Measurements from ENCODE around the gene DMD.

GRCh38 chrX:32804034-32804433 lies 407.3 kb downstream of the DMD start:
- no peak for TF ChIP-seq POLR2AphosphoS5 (IDR thresholded peaks at IDR 0.05)
- TF ChIP-seq RAD21 (conservative IDR thresholded peaks at IDR 0.05), result no peak
- no peak for TF ChIP-seq CTCF (IDR thresholded peaks at IDR 0.05; ENCODE audit: poor library complexity, severe bottlenecking)
- no peak for TF ChIP-seq MXI1 (conservative IDR thresholded peaks at IDR 0.05; ENCODE audit: poor library complexity, severe bottlenecking)
- TF ChIP-seq EZH2 (IDR thresholded peaks at IDR 0.05; ENCODE audit: borderline replicate concordance, insufficient read depth, low read length, poor library complexity, severe bottlenecking), result no peak
- TF ChIP-seq EP300 (conservative IDR thresholded peaks at IDR 0.05; ENCODE audit: poor library complexity, severe bottlenecking), result no peak
- no peak for TF ChIP-seq TAF1 (IDR thresholded peaks at IDR 0.05; ENCODE audit: low read depth)
- no peak for TF ChIP-seq SMC3 (conservative IDR thresholded peaks at IDR 0.05; ENCODE audit: poor library complexity)
- no peak for TF ChIP-seq REST (IDR thresholded peaks at IDR 0.05; ENCODE audit: borderline replicate concordance)
